Testis (tissue), 2 donors: ENCODE data around the gene ARF3.

Experiments
- POLR2A ChIP-seq: fragments of 450-650 bp; IDR thresholded peaks from one replicate; pipeline ENCODE4 v1.6.1; 2017; ENCODE audit warnings: antibody characterized with exemption, mild to moderate bottlenecking, moderate library complexity
- TF ChIP-seq, protein P1 (sequence below), 3 experiments: fragments of 450-650 bp in 2 of 3; fragments of 200-600 bp in 1 of 3; sonication (generic) in 1 of 3; IDR thresholded peaks; one replicate each; pipeline ENCODE4 v1.5.1; 2016 to 2019; ENCODE audit warnings: antibody characterized with exemption in 3 of 3, mild to moderate bottlenecking in 2 of 3, moderate library complexity in 1 of 3

DNA sequence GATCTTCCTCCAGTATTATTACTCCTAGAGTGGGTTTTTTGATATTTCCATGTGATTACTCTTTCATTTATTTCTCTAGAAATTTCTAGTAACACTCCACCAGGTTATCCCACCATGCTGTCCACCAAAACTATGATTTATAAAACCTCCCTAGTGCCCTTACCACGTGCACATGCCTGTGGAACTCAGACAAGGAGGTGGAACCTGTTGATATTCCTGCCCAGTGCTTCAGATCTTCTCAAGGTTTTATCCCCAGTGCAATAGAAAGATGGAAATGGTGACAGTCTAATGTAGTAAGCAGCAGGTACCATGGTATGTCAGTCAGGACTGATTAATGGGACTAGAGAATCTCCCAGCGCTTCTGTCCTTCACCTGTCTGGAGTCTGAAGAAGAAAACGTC lies 3.5 kb upstream of the ARF3 start:
- TF ChIP-seq, protein P1, sequence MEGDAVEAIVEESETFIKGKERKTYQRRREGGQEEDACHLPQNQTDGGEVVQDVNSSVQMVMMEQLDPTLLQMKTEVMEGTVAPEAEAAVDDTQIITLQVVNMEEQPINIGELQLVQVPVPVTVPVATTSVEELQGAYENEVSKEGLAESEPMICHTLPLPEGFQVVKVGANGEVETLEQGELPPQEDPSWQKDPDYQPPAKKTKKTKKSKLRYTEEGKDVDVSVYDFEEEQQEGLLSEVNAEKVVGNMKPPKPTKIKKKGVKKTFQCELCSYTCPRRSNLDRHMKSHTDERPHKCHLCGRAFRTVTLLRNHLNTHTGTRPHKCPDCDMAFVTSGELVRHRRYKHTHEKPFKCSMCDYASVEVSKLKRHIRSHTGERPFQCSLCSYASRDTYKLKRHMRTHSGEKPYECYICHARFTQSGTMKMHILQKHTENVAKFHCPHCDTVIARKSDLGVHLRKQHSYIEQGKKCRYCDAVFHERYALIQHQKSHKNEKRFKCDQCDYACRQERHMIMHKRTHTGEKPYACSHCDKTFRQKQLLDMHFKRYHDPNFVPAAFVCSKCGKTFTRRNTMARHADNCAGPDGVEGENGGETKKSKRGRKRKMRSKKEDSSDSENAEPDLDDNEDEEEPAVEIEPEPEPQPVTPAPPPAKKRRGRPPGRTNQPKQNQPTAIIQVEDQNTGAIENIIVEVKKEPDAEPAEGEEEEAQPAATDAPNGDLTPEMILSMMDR (IDR thresholded peaks at IDR 0.05), result no peak
- no peak for TF ChIP-seq POLR2A
